Measurements from ENCODE around the gene PPP2R2D.
A peak's percentile ranks its signal among the peaks of the same experiment; 100 is the strongest.

PPP2R2D gene

DNA sequence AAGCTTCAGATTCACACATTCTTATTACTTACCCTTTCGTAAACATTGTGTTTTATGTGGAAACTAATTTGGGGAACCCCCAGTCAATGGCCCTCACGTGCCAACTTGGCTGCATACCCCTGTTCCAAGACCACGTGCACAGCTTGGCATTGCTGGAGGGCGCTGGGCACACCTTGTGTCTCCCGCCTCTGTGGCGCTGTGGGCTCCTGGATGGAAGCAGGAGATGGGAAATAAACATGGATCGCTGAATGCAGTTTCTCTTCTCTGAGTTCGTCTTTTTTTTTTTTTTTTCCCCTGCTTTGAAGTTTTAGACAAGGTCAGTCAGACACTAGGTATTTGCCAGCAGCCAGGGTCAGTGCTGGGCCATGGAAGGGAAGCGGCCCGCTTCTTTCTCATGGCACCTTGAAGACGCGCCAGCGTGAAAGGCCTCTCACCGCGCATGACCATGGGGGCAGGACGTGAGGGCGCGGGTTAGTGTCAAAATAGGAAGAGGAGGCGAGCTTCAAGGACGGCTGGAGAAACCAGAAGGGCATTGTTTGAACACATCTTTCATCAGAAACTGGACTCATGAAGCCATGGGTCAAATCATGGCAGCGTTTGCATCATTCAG, 53.7 kb downstream of the PPP2R2D start:
- no peak for DNase-seq

DNA sequence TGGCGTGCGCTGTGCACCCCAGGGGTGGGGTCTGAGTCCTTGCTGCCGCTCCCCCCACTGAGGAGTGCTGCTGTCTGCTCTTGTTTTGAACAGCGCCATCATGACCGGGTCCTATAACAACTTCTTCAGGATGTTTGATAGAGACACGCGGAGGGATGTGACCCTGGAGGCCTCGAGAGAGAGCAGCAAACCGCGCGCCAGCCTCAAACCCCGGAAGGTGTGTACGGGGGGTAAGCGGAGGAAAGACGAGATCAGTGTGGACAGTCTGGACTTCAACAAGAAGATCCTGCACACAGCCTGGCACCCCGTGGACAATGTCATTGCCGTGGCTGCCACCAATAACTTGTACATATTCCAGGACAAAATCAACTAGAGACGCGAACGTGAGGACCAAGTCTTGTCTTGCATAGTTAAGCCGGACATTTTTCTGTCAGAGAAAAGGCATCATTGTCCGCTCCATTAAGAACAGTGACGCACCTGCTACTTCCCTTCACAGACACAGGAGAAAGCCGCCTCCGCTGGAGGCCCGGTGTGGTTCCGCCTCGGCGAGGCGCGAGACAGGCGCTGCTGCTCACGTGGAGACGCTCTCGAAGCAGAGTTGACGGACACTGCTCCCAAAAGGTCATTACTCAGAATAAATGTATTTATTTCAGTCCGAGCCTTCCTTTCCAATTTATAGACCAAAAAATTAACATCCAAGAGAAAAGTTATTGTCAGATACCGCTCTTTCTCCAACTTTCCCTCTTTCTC, 55.0 kb downstream of the PPP2R2D start:
- DNase-seq, result no peak

DNA sequence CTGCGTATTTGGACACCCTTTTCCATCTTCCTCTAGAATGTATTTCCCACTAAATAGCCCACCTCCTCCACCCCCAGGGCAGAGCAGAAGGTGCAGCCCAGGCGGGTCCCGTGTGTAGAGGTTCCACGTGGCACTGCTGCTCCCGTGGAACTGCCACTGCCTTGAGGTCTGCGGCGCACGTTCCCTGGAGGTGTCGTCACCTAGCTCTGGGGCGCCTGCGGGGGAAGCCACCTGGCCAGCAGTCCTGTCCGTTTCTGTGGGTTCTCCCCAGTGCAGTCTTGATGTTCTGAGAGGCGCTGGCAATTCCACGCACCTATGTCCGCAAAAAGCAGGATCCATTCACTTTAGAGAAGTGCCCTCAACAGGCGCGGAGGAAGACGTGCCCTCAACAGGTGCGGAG, 59.0 kb downstream of the PPP2R2D start:
- no peak for DNase-seq

DNA sequence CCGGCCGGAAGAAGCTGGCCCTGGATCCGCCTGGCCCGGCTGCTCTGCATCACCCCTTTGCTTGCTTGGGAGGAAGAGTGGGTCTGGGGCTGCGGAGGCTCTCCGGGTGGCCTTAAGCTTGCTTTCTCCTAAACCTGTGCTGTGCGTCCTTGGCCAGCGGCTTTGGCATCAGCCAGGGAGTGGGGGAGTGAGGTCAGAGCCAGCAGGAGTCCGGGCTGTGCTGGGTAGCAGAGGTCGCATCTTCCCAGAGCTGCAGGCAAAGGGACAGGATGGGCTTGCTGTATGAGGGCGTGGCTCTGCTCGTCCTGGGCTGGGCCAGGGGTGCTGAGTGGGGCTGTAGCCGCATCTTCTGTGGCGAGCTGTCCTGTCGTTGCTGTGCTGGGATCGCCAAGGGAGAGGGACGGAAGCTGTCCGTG, 59.8 kb downstream of the PPP2R2D start:
- no peak for DNase-seq

DNA sequence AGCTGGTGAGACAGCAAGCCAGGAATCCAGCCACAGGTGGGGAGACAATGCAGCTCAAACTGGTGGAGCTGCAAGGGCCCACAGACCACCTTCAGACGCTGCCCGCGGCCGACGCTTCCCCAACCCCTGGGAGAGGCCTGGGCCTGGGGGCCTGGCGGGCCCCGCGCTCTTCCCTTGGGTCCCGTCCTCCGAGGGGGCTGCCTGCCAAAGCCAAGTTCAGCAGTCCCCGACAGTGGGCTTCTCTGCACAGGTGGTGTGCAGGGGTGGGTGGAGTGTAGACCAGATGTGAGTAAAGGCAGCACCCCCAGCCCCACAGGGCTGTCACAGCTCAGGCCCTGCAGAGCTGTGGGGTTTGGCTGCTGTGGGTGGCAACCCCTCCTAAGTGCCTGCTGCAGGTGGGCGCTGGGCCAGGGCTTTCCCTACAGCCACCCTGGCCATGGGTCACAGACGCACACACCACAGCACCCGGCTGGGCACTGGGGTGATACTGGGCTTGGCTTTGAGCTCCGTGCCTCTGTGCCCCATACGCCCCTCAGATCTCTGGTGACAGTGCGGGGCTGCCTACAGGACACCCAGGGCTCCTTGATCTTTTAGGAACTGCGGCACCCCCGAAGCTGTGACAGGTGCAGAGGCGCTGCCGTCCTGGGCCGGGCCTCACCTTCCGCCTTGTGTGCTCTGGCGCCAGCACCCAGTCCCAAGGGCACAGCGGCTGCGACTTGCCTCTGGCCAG, 60.4 kb downstream of the PPP2R2D start:
- no peak for DNase-seq

DNA sequence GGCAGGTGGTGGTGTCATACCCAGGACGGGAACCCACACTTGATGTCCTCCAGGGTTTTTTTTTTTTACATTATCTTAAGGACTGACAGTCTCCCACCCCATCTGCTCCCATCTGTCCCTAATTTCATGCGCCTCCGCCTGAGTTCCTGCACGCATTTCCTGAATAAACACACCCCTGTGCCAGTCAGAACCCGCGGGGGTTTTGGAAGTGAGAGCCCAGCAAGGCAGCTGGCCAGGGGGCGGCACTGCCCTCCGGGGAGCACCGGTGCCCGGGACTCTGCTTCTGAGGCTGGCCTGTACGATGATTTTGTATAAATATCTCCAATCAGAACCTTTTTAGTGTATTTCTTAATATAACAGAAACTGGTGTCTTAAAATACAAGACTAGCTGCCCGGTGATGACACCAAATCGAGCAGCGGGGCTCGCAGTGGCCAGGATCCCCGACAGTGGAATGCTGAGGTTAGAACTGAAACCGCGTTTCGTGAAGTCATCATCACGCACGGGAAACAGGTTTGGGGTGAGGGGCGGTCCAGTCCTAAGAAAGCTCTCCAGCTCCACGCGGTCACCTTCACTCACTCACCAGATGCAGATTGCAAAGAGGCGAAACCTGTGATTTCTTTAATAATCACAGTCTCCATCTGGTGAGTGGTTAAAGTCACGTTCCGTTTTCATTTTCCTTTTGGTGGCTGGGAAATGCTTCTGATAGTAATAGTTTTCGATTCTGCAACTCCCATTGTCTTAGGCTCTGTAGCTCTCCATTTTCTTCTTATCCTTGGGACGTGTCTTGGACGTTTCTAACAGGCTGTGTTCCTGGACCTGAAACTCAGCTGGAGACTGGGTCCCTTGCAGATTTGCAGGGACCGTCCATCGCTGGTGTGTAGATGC, 61.2 kb downstream of the PPP2R2D start:
- no peak for DNase-seq

DNA sequence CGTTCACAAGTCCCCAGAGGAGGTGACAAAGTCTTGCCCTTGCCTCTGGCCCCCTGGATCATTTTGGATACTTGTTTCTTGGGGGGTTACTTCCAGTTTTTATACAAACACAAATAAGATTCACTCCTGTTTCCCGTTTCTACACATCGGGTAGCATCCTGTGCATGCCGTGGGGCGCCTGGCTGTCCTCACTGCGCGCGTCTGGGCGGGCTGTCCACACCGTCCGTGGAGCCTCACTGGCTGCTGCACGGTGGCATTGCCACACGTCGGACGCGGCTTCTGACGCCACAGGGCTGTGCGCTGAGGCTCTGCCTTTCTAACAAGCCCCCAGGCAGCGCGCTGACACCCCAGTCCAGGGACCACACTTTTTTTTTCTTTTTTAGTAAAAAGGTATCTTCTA, 62.5 kb downstream of the PPP2R2D start:
- no peak for DNase-seq

DNA sequence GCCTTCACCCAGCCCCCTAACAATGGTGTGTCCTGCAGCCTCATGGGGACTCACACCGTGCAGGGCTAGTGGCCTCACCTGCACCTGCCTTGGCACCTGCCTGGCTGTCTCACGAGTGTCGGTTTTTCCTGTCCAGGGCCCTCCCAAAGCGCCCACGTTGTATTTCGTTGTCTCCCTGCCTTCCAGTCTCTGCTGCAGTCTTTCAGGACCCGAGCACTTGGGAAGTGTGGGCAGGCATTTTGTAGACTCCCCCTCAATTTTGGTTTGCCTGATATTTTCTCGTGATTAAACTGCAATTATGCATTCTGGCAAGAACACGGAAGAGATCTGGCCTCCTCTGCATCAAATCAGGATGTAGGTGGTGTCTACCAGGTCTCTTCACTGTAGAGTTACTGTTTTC, 63.0 kb downstream of the PPP2R2D start:
- DNase-seq, result no peak

DNA sequence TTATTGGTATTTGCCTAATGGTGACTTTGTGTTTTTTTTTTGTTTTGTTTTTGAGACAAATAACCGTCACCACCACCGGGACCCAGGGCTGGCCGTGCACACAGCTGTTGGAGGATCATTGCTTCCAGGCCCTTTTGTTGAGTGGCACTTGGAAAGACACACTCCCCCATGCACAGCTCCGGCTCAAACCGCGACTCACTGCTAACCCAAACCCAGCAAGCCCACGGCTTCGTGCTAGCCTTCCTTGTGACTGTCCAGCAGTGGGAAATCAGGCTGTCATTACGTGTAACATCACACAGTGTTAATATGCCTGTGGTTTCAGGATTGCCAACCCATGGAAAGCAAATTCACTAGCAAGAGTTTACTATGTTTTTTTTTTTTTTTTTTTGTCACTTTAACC, 63.5 kb downstream of the PPP2R2D start:
- no peak for DNase-seq

DNA sequence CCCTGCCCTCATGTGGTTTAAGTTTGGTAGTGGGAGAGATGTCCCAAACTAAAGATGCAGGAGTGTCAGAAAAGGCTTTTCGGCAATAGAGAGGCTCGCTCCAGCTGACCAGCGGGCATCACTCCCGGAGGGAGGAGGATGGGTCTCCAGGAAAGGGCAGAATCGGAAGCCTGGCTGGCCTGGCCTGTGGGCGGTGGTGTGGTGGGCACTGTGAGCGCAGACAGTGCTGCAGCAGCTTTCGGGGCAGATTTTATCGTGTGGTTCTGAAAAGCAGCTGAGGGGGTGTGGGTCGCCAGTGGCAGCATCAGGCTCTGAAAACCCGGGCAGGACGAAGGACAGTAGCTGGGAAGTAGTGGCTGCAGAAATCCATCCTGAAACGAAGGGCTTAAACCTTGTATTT, 68.1 kb downstream of the PPP2R2D start:
- DNase-seq, result no peak

DNA sequence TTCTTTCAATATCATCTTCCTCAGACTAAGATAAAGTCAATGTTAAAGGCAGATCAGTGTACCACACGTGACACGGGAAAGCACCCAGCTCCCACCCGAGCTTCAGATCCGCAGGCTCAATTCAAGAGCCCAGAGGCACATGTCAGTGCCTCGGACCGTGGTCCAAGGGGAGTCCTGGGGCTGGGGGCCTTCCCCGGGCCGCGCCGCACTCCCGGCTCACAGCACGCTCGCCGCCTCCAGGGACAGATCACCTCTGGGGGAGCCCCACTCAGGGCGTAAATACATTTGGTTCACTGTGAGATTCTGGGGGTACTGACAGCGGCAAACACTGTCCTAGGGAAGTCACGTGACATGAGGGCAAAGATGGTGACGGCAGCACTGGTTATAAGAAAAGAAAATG, 70.1 kb downstream of the PPP2R2D start:
- DNase-seq, result no peak

DNA sequence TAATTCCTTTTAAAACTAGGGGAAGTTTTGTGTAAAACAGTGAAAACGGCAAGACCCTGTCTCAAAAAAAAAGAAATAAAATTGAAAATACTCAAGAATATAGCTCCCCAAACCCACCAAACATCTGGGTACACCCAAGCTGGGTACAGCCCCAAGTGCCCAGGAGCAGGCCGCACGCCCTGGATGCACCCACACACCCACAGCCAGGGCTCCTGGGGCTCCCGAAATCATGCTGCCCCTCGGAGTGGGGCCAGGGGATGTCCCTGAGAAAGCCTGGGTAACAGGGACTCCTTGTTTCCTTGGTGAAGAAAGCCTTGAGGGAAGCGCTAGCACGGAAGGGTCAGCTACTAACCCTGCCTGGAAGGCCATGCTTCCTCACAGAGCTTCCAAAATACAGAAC, 70.8 kb downstream of the PPP2R2D start:
- DNase-seq, result no peak

DNA sequence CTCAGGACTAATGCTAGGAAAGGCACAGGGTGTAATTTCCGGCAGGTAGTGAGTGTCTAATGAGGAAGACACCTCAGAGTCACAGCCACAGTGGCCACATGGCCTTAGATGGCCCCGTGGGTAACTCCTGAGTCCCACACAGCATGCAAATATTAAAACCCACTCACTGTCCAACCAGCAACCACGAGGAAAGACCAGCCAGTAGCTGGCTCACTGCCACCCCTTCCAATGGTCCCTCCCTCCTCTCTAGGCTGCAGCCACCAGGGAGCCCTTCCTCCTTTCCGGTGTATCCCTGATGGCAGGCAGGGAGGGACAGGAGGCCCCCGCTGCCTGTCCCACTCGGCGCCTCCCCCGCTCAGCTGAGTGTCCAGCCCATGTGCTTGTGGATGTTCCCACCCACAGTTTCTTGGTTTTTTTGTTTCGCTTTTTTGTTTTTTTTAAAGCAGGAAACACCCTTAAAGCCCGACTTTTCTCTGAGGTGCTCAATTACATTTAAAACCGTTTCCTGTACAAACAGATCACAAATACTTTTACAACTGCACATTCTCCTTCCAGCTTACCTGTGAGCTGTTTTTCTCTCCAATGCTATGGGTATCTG, 71.8 kb downstream of the PPP2R2D start:
- DNase-seq, result peak; percentile 35 to 73

DNA sequence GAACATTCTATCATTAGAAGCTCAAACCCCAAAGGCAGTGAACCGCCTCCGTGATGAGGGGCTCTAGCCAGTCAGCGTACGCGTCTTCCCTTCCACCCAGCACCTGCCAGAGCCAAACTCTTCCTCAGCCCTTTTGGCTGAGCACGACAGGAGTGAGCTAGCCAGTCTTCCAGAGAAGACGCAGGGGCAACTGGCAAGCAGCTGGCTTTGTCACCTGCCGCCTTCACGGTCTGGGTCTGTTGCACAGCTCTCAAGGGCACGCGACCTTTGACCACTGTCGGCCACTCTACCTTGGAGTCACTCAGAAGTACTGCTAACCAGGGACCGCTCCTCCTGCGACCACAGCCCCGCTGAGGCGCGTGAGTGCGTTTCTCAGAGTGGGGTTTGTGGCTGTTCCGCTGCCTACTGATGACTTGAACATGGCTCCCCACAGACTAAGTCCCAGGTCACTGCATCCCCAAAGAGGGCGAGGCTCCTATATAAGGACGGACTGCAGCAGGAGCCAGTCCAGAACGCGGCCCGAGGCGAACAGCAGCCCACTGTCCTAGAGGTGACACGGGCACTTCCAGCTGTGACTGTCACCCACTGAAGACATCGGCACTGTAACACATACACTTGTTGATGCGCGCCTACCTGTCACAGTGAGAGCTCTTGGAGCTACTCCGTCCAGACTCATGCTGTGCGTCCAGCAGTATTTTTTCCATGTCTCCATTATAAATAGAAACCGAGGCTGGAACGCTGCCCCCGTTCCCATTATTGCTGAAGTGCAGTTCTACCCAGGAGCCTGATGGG, 72.5 kb downstream of the PPP2R2D start:
- DNase-seq, result no peak

DNA sequence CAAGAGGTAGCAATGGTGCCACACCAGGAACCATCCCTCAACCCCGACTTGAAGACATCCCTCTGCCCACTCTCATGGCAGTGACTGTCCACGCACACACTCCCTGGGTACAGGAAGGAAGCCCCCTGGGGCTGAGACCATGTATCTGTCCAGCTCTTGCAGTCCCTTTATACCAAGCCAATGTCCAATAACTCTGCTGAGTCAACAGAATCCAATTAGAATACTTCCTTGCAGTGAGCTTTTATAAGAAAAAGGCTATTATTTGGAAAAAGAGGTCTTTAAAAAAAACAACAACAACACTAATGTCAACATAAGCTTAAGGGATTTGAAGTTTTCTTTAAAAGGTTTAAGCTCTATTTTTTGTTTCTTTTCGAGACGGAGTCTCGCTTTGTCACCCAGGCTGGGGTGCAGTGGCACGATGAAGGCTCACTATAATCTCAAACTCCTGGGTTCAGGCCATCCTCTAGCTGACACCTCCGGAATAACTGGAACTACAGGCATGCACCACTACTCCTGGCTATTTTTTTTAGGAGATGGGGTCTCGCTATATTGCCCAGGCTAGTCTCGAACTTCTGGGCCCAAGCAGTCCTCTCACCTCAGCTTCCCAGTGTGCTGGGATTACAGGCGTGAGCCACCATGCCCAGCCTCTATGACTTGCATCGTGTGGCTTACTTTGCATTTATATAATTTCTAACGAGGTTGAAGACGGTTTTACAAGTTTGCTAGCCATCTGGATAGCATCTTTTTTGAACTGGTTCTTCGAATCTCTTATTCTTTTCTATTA, 73.4 kb downstream of the PPP2R2D start:
- DNase-seq, result no peak

DNA sequence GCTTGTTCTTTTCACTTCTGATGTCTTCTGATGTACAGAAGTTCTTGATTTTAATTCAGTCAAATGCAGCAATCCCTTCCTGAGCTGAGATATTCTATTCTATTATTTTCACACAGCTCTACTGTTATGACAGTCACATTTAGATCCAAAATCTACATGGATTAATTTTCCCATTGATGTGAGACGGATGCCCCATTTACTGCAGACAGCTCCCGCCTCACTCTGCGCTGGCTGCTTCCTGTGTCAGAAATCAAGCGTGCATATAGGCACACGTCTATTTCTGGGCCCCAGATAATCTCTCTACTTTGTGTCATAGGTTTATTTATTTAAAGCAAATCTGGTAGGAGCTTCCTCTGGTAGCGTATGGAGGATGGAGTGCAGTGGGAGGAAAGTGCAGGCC, 74.2 kb downstream of the PPP2R2D start:
- DNase-seq, result no peak

DNA sequence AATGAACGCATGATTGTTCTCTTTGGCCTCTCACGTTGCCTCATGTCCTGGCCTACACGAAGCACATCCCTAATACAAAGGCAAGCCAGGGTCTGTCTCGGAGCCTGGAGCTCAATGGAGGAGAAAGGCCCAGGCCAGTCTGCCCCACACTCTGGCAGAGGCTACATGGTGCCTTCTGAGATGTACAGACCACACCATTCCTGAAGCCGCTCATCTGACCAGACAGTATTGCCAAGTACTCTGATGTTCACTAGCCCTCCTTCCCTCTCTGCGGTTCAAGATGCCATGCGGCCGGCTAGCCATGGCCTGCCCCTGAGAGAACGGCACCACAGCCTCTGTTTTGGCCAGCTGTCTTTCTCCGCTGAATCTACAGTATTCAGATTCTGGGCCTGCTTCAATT, 75.0 kb downstream of the PPP2R2D start:
- no peak for DNase-seq

DNA sequence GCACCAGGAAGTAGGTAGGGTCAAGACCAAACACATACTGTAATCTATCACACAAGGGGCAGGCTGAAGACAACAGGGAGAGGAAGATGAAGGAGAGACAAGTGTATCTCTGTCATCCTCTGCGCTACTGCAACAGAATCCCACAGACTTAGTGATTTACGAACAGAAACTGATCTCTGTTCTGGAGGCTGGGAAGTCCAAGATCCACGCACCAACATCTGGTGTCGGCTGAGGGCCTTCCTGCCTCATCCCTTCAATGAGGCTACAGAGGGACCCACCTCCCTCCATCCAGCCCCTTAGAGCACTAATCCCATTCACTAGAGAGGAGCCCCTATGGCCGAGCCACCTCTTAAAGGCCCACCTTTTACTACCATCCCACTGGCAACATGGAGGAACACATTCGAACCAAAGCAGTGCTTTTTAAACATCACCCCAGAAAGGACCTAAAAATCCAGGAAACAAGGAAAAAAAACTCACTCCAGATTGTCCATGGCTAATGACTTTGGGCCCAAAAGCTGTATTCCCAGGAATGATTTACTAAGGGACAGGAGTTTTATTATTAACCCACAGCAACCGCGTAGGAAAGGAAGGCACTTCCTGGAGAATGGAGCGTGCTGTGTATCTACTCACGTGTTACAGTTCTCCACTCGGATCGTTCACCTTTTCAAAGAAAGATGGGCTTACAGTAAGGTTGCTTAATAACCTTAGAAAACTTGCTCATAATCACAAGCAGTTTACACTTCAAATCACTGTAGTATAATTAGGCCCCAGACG, 76.7 kb downstream of the PPP2R2D start:
- DNase-seq, result no peak

DNA sequence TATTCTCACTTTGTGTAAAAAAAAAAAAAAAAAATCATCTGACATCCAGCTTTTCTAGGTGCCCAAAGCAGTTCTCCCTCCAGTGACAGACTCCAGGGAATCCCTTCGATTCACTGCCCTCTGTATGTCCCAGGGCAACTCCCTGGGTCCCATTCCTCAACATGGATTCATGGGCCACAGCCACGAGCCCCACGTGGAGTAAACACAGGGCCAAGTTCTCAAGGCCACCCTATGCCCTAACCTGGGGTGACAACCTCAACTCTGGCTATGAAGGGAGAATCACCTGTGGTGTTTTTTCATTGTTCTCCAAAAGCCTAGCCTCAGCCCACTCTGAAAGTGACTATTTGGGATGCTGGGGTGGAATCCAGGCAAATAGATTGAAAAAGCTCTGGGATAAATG, 77.6 kb downstream of the PPP2R2D start:
- no peak for DNase-seq

DNA sequence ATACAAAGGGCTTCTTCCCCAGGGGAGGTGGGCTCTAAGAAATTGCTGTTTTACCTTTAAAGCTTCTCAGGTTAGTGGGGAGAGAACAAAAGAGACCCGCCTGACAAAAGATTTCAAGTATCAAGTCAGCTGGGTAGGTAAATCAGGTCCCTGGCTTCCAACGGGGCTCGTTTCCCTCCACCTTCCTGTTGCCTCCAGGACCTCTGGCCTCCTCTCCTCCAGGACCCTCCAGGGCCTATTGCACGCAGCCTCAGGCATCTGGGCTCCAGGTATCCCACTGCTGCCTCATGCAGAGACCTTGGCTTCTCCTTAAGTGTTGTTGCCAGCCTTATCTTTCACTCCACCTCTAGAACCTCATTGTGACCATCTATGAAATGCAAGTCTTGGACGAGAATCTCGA, 78.0 kb downstream of the PPP2R2D start:
- DNase-seq, result no peak

Data from inflammatory macrophage treated with lipopolysaccharide for 1 hour (primary cell).